Fibroblast of skin of left quadriceps (primary cell): Measurements from ENCODE around the gene APBB1.

Experiments used
- DNase-seq, 2 experiments: peaks; one replicate each; pipeline ENCODE4 v3.0.0-alpha.2; 2013; ENCODE audit warnings: low read depth in 2 of 2

Gene APBB1

GRCh38 chr11:6419009-6419631 is at the start of gene APBB1:
APBB1 (minus strand) TSS chr11:6419094; CDS start chr11:6411347, 7,747 bp downstream.
- DNase-seq: peak in 1 of 2 experiments; percentile 29

GRCh38 chr11:6459099-6459450 is 40.2 kb upstream of the APBB1 start:
- no peak for DNase-seq

GRCh38 chr11:6458352-6459098 is 39.6 kb upstream of the APBB1 start:
- DNase-seq: no peak

GRCh38 chr11:6457581-6458320 is 38.9 kb upstream of the APBB1 start:
- DNase-seq: no peak

GRCh38 chr11:6456361-6457073 is 37.6 kb upstream of the APBB1 start:
- DNase-seq: no peak

GRCh38 chr11:6455070-6455469 is 36.2 kb upstream of the APBB1 start:
- no peak for DNase-seq

- no peak for DNase-seq
These were observed 34.3 kb upstream of the APBB1 start for GRCh38 chr11:6453152-6453551.

- DNase-seq: no peak
These were observed 33.3 kb upstream of the APBB1 start for GRCh38 chr11:6452219-6452618.

- DNase-seq: no peak
These were observed 29.7 kb upstream of the APBB1 start for GRCh38 chr11:6448574-6448973.

GRCh38 chr11:6443269-6444003 is 24.5 kb upstream of the APBB1 start:
- DNase-seq: no peak

- no peak for DNase-seq
These were observed 23.5 kb upstream of the APBB1 start for GRCh38 chr11:6442441-6442840.

- no peak for DNase-seq
These were observed 22.0 kb upstream of the APBB1 start, which contains the start of gene HPX for GRCh38 chr11:6440906-6441358. HPX (minus strand) TSS chr11:6440987; CDS start chr11:6440963, 24 bp downstream.

GRCh38 chr11:6438979-6439571 is 20.2 kb upstream of the APBB1 start:
- DNase-seq: no peak

GRCh38 chr11:6437993-6438392 is 19.1 kb upstream of the APBB1 start:
- no peak for DNase-seq

- no peak for DNase-seq
These were observed 18.5 kb upstream of the APBB1 start for GRCh38 chr11:6437423-6437822.

- DNase-seq: no peak
These were observed 15.2 kb upstream of the APBB1 start for GRCh38 chr11:6433998-6434660.

- DNase-seq: peak in 1 of 2 experiments; percentile 41
These were observed 13.0 kb upstream of the APBB1 start for GRCh38 chr11:6431861-6432260.

GRCh38 chr11:6427516-6427915 is 8.6 kb upstream of the APBB1 start:
- DNase-seq: no peak

- DNase-seq: no peak
These were observed 1.8 kb upstream of the APBB1 start for GRCh38 chr11:6420677-6421076.

- DNase-seq: no peak
These were observed 311 bp downstream of the APBB1 start for GRCh38 chr11:6418557-6419008.
